COLO829 (cell line): ENCODE measurements around the gene COA4.
"Not testable (repeated sequence)": the region's sequence is repeated elsewhere in the genome, so short reads cannot be mapped to it uniquely, and the experiment has no call there.

Experiments
- DNase-seq: peaks from one replicate; pipeline ENCODE4 v3.0.0; 2012; ENCODE audit warnings: low spot score

COA4 gene

DNA sequence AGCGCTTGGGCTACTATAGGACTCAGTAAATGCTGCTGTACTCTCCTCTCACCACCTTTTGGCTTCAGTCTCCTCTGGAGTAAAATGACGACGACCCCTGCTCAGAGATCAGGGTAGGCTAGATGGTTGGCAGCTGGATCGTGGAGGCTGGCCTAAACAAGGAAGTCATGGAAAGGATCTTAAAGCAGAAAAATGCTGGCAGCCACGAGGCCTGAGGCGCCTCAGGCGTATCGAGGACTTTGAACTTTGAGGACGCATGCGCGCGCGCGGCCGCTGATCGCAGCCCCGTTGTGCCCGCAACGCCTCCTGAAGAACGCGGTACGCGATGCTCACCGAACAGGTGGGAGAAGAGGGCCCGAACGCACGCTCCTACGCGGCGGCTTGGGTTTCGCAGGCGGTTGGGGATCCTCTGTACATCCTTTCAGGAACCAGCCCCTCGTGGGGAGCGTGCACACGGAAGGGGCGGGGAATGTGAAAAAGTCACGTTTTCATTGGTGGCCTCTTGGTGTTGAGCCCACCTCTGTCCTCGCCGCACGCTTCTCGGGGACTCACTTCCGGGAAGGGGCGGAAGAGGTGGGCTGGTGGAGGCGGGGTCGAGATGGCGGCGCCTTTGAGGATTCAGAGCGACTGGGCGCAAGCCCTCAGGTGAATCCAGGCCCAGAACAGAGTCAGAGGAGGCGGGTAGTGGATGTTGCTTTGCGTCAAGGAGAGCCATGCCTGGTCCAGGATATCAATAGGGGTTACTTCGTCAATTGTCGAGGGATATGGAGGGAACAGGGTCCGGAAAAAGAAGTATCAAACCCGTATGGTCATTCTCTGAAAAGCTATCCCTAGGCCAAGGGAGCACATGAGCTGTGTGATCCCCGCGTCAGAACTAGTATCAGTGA, at the start of gene COA4, which contains the start of gene PAAF1:
COA4 (minus strand) TSS at position 423 of the 887 bp plus-strand sequence. CDS start 3,468 bp downstream, outside the sequence.
PAAF1 (plus strand) TSS at position 576 of the 887 bp plus-strand sequence; CDS start at position 599, 23 bp downstream.
- peak; percentile 96 for DNase-seq

DNA sequence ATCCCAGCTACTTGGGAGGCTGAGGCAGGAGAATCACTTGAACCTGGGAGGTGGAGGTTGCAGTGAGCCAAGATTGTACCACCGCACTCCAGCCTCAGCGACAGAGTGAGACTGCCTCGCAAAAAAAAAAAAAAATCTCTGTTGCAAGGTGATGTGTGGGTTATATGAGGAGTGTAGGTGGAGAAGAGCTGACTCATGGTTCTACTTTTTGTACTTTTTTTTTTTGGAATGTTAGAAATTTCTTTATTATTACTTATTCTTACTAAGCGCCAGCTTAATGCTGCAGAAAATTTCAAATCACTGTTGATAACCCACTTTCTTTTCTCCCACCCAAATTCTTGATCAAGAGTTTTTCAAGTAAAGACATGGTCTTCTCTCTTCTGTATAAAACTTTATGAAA, 44.5 kb upstream of the COA4 start:
- no peak for DNase-seq

DNA sequence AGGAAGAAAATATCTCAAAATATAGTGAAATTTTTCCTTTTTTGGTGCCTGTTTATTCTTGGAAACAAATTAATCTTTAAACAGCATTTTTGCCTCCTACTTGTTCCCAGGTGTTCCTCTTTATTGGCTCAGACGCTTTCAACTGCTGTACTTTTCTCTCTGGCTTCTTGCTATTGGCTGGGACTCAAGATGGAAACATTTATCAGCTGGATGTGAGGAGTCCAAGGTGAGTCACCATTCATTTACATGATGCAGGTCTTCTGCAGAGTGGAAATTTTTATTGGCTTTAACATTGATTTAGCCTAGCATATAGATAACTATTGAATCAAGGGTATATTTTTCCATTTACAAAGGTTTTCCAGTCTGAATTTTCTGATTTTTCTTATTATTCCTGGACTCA, 39.8 kb upstream of the COA4 start:
- no peak for DNase-seq

DNA sequence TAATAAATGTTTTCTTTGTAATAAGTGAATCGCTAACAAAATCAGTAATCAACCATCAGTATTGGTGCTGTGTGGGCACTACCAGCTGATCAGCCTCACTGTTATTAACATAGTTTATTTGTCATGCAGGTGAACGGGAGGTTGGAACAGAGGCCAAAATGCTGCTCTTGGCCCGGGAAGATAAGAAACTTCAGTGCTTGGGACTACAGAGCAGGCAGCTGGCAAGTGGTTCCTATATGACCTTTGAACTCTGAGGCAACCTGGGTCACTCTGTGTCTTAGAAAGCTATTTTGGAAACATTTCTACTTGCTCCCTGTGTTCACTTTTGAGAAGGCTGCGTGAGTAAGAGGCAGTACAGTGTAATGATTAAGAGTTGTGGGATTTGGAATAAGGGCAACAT, 37.6 kb upstream of the COA4 start:
- no peak for DNase-seq

GRCh38 chr11:73913472-73913871, 36.8 kb upstream of the COA4 start:
- DNase-seq: no peak

DNA sequence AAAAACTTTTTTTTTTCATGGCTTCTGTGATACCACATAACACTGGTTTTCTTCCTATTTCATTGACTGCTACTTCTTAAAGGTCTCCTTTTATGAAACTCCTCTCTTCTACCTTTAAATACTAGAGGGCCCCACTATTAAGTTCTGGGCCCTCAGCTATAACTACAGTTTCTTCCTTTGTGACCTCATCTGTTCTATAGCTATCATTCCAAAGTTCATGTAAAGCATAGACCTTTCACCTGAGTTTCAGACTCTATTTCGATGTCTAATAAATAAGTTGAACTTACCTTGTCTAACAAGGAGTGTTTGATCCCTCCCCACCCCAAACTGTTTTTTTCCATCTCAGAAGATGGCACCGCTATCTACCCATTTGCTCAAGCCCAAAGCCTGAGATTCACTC, 35.4 kb upstream of the COA4 start:
- no peak for DNase-seq

GRCh38 chr11:73907191-73907590, 30.5 kb upstream of the COA4 start:
- DNase-seq: no peak

DNA sequence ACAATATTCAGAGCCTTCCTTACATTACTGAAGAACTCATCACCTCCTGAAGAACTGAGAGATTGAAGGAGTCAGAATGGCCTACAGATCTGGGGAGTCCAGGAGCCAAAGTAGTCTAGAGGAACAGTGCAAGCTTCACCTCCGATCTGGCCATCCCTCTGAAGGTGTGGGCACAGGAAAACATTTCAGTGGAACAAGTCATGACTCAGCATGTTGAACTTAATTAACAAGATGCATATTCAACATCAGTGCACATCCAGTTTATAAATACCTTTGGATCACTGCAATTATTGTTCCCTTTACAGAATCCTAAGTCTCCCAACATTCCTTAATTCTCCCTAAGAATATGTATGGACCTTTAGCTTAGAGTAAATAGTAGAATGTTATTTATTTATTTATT, 25.7 kb upstream of the COA4 start:
- no peak for DNase-seq

- DNase-seq: no peak
Measured at GRCh38 chr11:73894725-73895335, 18.2 kb upstream of the COA4 start.

DNA sequence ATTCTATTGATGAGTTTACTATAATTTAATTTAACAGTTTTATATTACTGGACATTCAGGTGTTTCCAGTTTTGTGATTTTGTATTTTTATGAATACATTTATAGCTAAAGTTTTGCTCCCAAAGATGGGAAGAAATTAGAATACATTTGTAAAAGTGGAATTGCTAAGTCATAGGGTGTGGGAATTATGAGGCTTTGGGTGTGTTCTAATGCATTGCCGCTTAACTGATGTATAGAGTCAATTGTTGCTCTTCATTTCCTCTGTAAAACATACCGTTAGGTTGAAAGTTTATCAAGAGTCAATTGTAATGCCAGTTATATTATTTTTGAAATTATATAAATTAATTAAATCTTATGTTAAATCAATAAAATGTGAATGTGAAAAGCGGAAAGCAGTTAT, 16.4 kb upstream of the COA4 start:
- DNase-seq: no peak

- DNase-seq: no peak
Measured at GRCh38 chr11:73889536-73889935, 12.9 kb upstream of the COA4 start.

- no peak for DNase-seq
Measured at GRCh38 chr11:73889019-73889418, 12.4 kb upstream of the COA4 start.

DNA sequence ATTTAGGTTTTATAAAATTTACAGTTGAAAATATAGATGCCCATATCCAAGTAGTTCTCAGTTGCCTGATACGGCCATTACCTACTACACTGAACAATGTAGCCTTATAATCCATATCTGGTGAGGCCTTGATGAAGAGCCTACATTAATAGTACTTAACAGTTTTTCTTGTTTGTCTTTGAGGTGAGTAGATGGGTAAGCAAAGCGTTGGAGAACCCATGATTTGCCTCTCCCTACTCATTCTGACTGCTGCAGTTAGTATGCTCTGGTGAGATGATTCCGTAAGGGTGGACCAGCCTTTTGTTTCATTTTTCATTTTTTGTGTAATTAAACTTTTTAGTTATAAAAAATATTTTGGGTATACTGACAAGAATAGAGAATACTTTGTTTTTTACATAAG, 11.6 kb upstream of the COA4 start:
- no peak for DNase-seq

GRCh38 chr11:73883856-73884255, 7.2 kb upstream of the COA4 start:
- DNase-seq: no peak

DNA sequence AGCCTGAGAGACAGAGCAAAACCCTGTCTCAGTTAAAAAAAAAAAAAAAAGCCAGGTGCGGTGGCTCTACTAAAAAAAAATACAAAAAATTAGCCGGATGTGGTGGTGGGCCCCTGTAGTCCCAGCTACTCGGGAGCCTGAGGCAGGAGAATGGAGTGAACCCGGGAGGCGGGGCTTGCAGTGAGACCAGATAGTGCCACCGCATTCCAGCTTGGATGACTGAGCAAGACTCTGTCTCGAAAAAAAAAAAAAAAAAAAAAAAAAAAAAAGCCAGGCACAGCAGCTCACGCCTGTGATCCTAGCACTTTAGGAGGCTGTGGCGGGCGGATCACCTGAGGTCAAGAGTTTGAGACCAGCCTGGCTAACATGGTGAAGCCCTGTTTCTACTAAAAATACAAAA, 3.8 kb upstream of the COA4 start:
- not testable (repeated sequence) for DNase-seq

DNA sequence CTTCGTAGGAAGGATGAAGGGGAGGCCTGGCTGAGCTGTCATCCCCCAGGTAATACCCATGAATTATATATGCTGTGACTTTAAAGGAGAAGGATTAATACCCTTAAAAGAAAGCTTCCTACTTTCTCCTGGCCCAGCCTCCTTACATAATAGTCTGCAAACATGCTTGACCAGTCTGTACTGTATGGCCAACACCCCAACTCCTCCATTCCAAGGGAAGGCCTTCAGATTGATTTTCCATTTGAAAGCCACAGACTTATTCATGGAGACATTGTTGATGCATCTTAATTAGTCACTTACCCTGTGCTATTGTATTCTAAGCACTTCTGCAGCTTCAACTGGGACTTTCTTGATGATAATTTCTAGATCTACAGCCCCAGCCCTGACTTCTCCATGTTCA, 2.1 kb upstream of the COA4 start:
- DNase-seq: no peak

- no peak for DNase-seq
Measured at GRCh38 chr11:73875840-73876239, 806 bp downstream of the COA4 start.

- no peak for DNase-seq
Measured at GRCh38 chr11:73875380-73875779, 1.3 kb downstream of the COA4 start.

DNA sequence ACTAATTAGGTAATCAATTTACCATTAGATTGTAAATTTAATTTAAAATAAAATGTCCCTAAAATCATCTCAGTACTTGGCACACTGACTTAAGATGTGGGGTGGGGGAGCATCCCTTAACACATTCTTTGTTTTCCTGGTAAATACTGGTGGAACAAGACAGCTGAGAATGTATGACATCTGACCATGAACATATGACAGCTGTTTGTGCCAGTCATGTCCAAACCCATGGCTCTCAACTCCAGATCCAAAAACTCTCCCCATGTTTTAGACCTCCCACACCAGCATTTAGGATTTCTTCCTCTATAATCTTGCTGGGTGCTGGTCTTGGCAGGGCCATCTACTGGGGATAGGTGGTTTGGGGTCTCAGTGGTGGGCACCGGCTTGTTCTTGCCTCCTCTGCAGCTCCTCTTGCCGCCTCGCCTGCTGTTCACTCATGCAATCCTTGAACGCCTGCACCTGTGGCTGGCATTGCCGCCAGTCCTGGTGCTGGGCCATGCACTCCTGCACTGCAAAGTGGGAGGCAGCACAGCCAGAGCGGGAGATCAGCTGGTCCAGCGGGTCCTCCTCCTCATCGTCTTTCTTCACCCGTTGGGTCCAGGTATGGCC, 3.8 kb downstream of the COA4 start:
- no peak for DNase-seq

DNA sequence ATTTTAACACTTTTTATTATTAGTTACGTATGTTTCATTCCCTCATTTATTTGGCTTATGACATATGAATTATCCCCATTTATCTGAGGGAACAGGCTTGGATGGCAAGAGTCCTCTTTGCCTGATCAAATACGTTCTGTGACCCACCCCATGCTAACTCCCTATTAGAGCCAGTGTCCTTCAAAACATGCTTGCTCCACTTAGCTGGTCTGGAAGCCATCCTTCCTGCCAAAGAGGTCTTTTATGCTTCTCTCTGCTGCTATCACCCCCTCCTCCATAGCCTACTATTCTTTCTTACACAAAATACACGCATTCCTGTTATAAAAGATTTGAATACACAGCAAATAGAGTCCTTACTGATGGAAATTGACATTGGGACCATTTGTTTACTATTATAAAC, 6.4 kb downstream of the COA4 start:
- no peak for DNase-seq

DNA sequence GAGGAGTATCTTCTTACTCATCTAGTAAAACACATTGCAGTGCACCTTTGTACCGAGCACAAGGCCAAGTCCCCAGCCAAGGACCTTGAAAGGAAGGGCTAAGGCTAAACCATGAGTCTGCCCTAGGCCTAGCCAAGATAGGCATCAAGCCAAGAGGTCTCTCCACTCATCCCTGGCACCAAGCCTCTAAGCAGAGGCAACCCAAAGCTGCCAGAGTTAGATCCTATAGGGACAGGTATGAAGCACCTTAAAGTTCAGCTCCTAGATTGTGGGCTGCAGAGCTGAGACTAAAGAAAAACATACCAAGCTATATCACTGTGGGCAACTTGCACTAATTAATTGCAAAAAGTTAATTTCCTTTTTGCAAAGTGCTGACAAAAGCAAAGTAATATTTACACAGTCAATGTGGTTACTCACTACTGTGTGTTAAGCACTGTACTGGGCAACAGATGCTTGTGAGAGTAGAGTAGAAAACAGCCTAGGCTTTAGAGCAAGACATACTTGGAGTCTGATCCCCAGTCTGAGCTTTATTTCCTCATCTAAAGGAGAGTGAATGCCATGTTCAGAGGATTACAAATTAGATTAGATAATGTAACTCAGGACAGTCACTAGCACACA, 7.2 kb downstream of the COA4 start:
- no peak for DNase-seq

GRCh38 chr11:73866586-73866996, 10.1 kb downstream of the COA4 start:
- peak; percentile 18 for DNase-seq
